B cell (primary cell): ENCODE results near the gene CCDC186.

Experiments used
- EZH2 ChIP-seq: IDR thresholded peaks from 2 replicates; pipeline ENCODE4 v1.6.1; 2012; ENCODE audit warnings: borderline replicate concordance, low read depth, mild to moderate bottlenecking, moderate library complexity, low read length; ENCODE audit not compliant: insufficient read depth, poor library complexity, severe bottlenecking
- TF ChIP-seq, protein P1 (sequence below): fragments of 200-600 bp; IDR thresholded peaks from one replicate; pipeline ENCODE4 v1.8.0; 2022; ENCODE audit warnings: antibody characterized with exemption, mild to moderate bottlenecking

DNA sequence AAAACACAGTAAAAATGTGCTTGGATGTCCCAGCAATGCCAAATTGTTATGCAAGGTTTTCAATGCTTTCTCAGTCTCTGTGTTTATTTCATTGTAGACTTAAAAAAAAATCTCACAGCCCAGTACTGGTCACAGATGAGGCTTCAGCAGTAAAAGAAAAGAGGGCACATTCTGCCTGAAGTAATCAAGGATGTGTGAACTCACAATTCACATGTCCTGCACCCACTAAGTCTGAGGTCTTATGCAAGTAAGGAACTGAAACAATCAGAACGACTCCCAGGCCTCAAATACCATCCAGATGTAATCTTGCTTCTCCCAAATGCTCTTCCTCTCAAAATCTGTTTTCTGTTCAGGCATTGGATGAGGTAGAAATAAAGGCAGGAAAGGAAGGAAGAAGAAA, 96.7 kb downstream of the CCDC186 start:
- TF ChIP-seq, protein P1, sequence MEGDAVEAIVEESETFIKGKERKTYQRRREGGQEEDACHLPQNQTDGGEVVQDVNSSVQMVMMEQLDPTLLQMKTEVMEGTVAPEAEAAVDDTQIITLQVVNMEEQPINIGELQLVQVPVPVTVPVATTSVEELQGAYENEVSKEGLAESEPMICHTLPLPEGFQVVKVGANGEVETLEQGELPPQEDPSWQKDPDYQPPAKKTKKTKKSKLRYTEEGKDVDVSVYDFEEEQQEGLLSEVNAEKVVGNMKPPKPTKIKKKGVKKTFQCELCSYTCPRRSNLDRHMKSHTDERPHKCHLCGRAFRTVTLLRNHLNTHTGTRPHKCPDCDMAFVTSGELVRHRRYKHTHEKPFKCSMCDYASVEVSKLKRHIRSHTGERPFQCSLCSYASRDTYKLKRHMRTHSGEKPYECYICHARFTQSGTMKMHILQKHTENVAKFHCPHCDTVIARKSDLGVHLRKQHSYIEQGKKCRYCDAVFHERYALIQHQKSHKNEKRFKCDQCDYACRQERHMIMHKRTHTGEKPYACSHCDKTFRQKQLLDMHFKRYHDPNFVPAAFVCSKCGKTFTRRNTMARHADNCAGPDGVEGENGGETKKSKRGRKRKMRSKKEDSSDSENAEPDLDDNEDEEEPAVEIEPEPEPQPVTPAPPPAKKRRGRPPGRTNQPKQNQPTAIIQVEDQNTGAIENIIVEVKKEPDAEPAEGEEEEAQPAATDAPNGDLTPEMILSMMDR = no peak
- TF ChIP-seq EZH2 = no peak
